Neural cell (in vitro differentiated cells): ENCODE measurements around the gene PUSL1.

Experiments used
- CTCF ChIP-seq: fragments of 450-650 bp; IDR thresholded peaks from 2 replicates; pipeline ENCODE4 v1.5.1; 2014; ENCODE audit warnings: antibody characterized with exemption, mild to moderate bottlenecking, moderate library complexity; ENCODE audit not compliant: poor library complexity, severe bottlenecking
- EP300 ChIP-seq: fragments of 450-650 bp; conservative IDR thresholded peaks from 2 replicates; pipeline ENCODE4 v1.6.1; 2014; ENCODE audit warnings: antibody characterized with exemption, mild to moderate bottlenecking, moderate library complexity; ENCODE audit not compliant: poor library complexity, severe bottlenecking
- POLR2AphosphoS5 ChIP-seq: IDR thresholded peaks from 2 replicates; pipeline ENCODE4 v1.6.1; 2012
- RAD21 ChIP-seq: fragments of 450-650 bp; conservative IDR thresholded peaks from 2 replicates; pipeline ENCODE4 v1.6.1; 2014; ENCODE audit warnings: antibody characterized with exemption, mild to moderate bottlenecking, moderate library complexity
- SMC3 ChIP-seq: fragments of 450-650 bp; conservative IDR thresholded peaks from 2 replicates; pipeline ENCODE4 v1.6.1; 2014; ENCODE audit warnings: antibody characterized with exemption, mild to moderate bottlenecking, moderate library complexity; ENCODE audit not compliant: poor library complexity
- TAF1 ChIP-seq: IDR thresholded peaks from 2 replicates; pipeline ENCODE4 v1.6.1; 2012; ENCODE audit warnings: low read depth

- no peak for TF ChIP-seq TAF1
- no peak for TF ChIP-seq CTCF
- no peak for TF ChIP-seq POLR2AphosphoS5
- no peak for TF ChIP-seq SMC3
- no peak for TF ChIP-seq EP300
- TF ChIP-seq RAD21, result no peak
Observed at GRCh38 chr1:1330366-1331067, 22.1 kb downstream of the PUSL1 start.
